WTC11 (cell line): ENCODE results near the gene PRR14. TPM values are rescaled to one million over a fixed set of nuclear protein-coding genes. Genes with fewer than 3 reads are reported as not detected.
"Not testable (repeated sequence)": the region's sequence is repeated elsewhere in the genome, so short reads cannot be mapped to it uniquely, and the experiment has no call there.

ENCODE experiments used
- ATAC-seq: fragments of 200-7000 bp; cut with Tn5 transposase; 2 replicates; pipeline ENCODE4 v1.10.0; 2021; ENCODE audit warnings: mild to moderate bottlenecking, moderate library complexity
- CTCF ChIA-PET: fragments of 300-600 bp; sonication (Branson Sonifier 250); formaldehyde crosslinking; loops from one replicate; lab custom pipeline; 2021; ENCODE audit warnings: antibody characterized with exemption; lab: Charles Lee
- POLR2A ChIA-PET: fragments of 350-600 bp; sonication (Branson Sonifier 250); formaldehyde crosslinking; loops from one replicate; lab custom pipeline; 2021; ENCODE audit warnings: antibody characterized with exemption; lab: Charles Lee
- DNase-seq: peaks from one replicate; pipeline ENCODE4 v3.0.0; 2021; ENCODE audit warnings: low spot score
- H3K27ac Mint-ChIP-seq: 2 replicates; pipeline ENCODE4 v1.8.0; 2021; ENCODE audit warnings: mixed read lengths
- H3K27me3 Mint-ChIP-seq: 2 replicates; pipeline ENCODE4 v1.8.0; 2021; ENCODE audit warnings: low read depth, mild to moderate bottlenecking, moderate library complexity, mixed read lengths
- H3K36me3 Mint-ChIP-seq: 2 replicates; pipeline ENCODE4 v1.8.0; 2021; ENCODE audit warnings: mixed read lengths
- H3K4me1 Mint-ChIP-seq: 2 replicates; pipeline ENCODE4 v1.8.0; 2022; ENCODE audit warnings: mixed read lengths
- H3K4me3 Mint-ChIP-seq: 2 replicates; pipeline ENCODE4 v1.8.0; 2021; ENCODE audit warnings: mild to moderate bottlenecking, moderate library complexity, mixed read lengths
- H3K9me3 Mint-ChIP-seq: 2 replicates; pipeline ENCODE4 v1.8.0; 2021; ENCODE audit warnings: mixed read lengths
- EMX1 ChIP-seq: fragments of 250-450 bp; sonication (Bioruptor Pico); IDR thresholded peaks from 2 replicates; pipeline ENCODE4 v1.8.0; 2021; ENCODE audit warnings: mild to moderate bottlenecking
- JUN ChIP-seq: sonication (generic); formaldehyde crosslinking; IDR thresholded peaks from 2 replicates; pipeline ENCODE4 v1.8.0; 2023; ENCODE audit warnings: mild to moderate bottlenecking, missing genetic modification reagents
- OVOL2 ChIP-seq: fragments of 250-450 bp; sonication (Bioruptor Pico); IDR thresholded peaks from 2 replicates; pipeline ENCODE4 v1.9.0; 2021; ENCODE audit warnings: mild to moderate bottlenecking, borderline replicate concordance
- ZNF219 ChIP-seq: sonication (generic); formaldehyde crosslinking; IDR thresholded peaks from 2 replicates; pipeline ENCODE4 v1.8.0; 2023; ENCODE audit warnings: missing genetic modification reagents, mild to moderate bottlenecking, borderline replicate concordance
- total RNA-seq: library from RNA; stranded (reverse); gene quantifications from 3 replicates; pipeline ENCODE4 v1.2.3, GENCODE V29; 2021
- TF ChIP-seq, protein P1 (sequence below): sonication (generic); formaldehyde crosslinking; IDR thresholded peaks from 2 replicates; pipeline ENCODE4 v1.8.0; 2023; ENCODE audit warnings: missing genetic modification reagents
- TF ChIP-seq, protein P2 (sequence below): sonication (generic); formaldehyde crosslinking; IDR thresholded peaks from 2 replicates; pipeline ENCODE4 v1.8.1; 2023; ENCODE audit warnings: mild to moderate bottlenecking, missing genetic modification reagents
- TF ChIP-seq, protein P3 (sequence below): sonication (generic); formaldehyde crosslinking; conservative IDR thresholded peaks from 2 replicates; pipeline ENCODE4 v1.8.1; 2022; ENCODE audit warnings: mild to moderate bottlenecking, missing genetic modification reagents
- TF ChIP-seq, protein P4 (sequence below): sonication (generic); formaldehyde crosslinking; IDR thresholded peaks from 2 replicates; pipeline ENCODE4 v1.8.1; 2022; ENCODE audit warnings: mild to moderate bottlenecking, moderate library complexity, missing genetic modification reagents
- TF ChIP-seq, protein P5 (sequence below): sonication (generic); formaldehyde crosslinking; conservative IDR thresholded peaks from 2 replicates; pipeline ENCODE4 v1.8.1; 2023; ENCODE audit warnings: mild to moderate bottlenecking, low read depth, missing genetic modification reagents, moderate library complexity

The PRR14 gene
- total RNA-seq, 1 experiment from 2014 or later, result 21.9 TPM

DNA sequence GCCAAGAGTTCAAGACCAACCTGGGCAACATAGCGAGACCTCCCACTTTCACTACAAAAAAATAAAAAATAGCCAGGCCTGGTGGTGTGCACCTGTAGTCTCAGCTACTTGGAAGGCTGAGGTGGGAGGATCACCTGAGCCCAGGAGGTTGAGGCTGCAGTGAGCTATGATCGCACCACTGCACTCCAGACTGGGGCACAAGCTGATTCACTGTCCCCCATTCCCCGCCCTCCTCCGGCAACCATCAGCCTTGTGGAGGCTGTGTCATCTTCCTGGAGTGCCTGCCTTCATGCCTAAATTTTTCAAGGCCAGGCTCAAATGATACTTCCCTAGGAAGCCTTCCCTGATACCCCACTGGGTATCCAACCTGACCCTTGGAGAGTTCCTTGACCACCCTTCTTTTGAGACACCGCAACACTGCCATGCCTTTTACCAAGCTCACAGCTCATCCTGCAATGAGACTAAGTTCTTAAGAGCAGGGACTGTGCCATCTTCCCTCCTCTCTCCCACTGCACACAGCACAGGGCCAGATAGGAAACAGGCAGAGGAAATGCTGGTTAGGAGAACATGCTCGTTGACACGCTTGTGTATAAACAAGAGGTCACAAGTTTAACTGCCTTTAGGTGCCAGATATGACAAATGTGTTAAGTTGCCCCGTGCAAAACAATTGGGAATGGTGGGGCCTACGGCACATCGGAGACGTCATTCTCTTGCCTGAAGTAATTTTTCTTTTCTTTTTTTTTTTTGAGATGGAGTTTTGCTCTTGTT, 44.4 kb downstream of the PRR14 start:
- CTCF ChIA-PET, result interaction anchor here (0.7 to 3.5 kb wide), 12 partner anchors 10 to 340 kb away, joined by 3 to 40 read pairs (median 6); partner anchors contain the start of genes CD2BP2, DCTPP1, FBRS and FBXL19
- no peak for DNase-seq

DNA sequence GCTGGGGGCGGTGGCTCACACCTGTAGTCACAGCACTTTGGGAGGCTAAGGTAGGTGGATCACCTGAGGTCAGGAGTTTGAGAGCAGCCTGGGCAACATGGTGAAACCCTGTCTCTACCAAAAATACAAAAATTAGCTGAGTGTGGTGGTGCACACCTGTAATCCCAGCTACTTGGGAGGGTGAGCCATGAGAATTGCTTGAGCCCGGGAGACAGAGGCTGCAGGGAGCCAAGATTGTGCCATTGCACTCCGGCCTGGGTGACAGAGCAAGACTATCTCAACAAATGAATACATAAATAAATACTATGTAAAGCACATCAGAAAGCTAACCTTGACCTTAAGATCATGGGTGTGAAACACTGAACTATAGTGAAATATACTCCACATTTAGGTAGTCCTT, 45.9 kb downstream of the PRR14 start:
- peaks cover 15% of the 10 kb centered on the region for H3K36me3 Mint-ChIP-seq
- DNase-seq, H3K27ac Mint-ChIP-seq, POLR2A ChIA-PET, ATAC-seq, H3K9me3 Mint-ChIP-seq, H3K4me3 Mint-ChIP-seq: not testable (repeated sequence)
- peaks cover 65% of the 10 kb centered on the region for H3K27me3 Mint-ChIP-seq
- peaks cover 33% of the 10 kb centered on the region for H3K4me1 Mint-ChIP-seq
- CTCF ChIA-PET, result interaction anchor here (1.3 to 2.3 kb wide), 3 partner anchors 19 to 46 kb away, joined by 3 to 6 read pairs (median 6); partner anchors contain the start of genes FBRS and PRR14

More for the DNA sequence above, 44.4 kb downstream of the PRR14 start:
- POLR2A ChIA-PET, result interaction anchor here (1.5 kb wide), 1 partner anchor 17 kb away, joined by 6 read pairs; no protein-coding TSS in a partner anchor
- Mint-ChIP-seq H3K36me3 (peaks cover 5% of the 10 kb centered on the region; the same call in 1 of the 2 replicates), H3K4me3 (no peak overlapping the region), H3K27me3 (peaks cover 81% of the 10 kb centered on the region), H3K9me3 (no peaks in the 10 kb centered on the region), H3K4me1 (peaks cover 33% of the 10 kb centered on the region), H3K27ac (no peak overlapping the region)
- TF ChIP-seq JUN (CRISPR knock-in tag) (no peak), ZNF219 (CRISPR knock-in tag) (no peak), OVOL2 (CRISPR knock-in tag) (no peak)
- TF ChIP-seq, protein P1, sequence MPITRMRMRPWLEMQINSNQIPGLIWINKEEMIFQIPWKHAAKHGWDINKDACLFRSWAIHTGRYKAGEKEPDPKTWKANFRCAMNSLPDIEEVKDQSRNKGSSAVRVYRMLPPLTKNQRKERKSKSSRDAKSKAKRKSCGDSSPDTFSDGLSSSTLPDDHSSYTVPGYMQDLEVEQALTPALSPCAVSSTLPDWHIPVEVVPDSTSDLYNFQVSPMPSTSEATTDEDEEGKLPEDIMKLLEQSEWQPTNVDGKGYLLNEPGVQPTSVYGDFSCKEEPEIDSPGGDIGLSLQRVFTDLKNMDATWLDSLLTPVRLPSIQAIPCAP, result no peak
- TF ChIP-seq, protein P2, sequence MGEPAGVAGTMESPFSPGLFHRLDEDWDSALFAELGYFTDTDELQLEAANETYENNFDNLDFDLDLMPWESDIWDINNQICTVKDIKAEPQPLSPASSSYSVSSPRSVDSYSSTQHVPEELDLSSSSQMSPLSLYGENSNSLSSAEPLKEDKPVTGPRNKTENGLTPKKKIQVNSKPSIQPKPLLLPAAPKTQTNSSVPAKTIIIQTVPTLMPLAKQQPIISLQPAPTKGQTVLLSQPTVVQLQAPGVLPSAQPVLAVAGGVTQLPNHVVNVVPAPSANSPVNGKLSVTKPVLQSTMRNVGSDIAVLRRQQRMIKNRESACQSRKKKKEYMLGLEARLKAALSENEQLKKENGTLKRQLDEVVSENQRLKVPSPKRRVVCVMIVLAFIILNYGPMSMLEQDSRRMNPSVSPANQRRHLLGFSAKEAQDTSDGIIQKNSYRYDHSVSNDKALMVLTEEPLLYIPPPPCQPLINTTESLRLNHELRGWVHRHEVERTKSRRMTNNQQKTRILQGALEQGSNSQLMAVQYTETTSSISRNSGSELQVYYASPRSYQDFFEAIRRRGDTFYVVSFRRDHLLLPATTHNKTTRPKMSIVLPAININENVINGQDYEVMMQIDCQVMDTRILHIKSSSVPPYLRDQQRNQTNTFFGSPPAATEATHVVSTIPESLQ (CRISPR knock-in tag), result no peak
- TF ChIP-seq, protein P3, sequence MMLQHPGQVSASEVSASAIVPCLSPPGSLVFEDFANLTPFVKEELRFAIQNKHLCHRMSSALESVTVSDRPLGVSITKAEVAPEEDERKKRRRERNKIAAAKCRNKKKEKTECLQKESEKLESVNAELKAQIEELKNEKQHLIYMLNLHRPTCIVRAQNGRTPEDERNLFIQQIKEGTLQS (CRISPR knock-in tag), result no peak
- TF ChIP-seq, protein P4, sequence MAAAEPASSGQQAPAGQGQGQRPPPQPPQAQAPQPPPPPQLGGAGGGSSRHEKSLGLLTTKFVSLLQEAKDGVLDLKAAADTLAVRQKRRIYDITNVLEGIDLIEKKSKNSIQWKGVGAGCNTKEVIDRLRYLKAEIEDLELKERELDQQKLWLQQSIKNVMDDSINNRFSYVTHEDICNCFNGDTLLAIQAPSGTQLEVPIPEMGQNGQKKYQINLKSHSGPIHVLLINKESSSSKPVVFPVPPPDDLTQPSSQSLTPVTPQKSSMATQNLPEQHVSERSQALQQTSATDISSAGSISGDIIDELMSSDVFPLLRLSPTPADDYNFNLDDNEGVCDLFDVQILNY, result no peak
- ATAC-seq, result no peak

DNA sequence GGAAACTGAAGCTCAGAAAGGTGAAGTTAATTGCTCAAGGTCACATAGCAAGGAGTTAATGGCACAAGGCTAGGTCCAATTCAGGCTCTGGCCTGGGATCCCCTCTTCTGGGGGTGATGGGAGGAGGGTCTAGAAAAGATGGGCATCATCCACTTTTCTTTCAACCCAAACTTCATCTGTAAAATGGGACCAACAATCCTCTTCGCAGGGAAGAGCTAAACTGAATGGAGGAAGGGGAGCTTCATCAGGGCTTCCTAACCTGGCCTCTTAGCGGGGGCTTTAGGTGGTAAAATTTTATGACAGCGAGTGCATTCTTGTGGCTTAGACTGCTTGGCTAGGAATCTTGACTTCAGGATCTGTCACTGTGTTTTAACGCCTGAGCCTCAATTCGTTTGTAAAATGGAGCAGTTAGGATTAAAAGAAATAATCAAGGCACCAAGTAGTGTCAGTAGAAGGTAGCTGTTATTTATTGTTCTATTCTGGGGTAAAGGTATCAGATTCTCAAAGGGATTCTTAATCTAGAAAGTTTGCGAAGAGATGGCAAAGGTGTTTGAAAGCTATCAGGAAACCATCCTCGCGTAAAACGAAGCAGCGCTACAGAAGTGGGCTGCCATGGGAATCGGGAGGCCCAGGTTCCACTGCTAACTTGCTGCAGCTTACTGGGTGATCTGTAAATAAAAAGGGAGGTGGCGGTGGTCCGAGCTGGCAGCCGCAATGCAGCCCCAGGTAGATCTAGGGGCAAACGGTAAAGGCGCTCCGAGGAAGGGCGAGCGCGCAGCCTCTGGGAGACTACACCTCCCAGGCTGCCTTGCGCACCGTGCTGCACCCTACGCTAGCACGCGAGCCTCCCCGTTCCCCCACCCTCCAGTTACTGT, 46.7 kb downstream of the PRR14 start:
- CTCF ChIA-PET, result interaction anchor here (1.3 to 2.3 kb wide), 3 partner anchors 20 to 47 kb away, joined by 3 to 6 read pairs (median 6); partner anchors contain the start of genes FBRS and PRR14
- peak overlapping the region; percentile 95 for H3K4me3 Mint-ChIP-seq
- ATAC-seq (peak; percentile 88), DNase-seq (no peak)
- peaks cover 57% of the 10 kb centered on the region for H3K27me3 Mint-ChIP-seq
- H3K36me3 Mint-ChIP-seq, result peaks cover 15% of the 10 kb centered on the region
- peak overlapping the region; percentile 100 for H3K27ac Mint-ChIP-seq
- POLR2A ChIA-PET, result interaction anchor here (0.6 to 1.0 kb wide), 3 partner anchors 20 to 873 kb away, joined by 3 to 5 read pairs (median 4); no protein-coding TSS in a partner anchor
- TF ChIP-seq EMX1 (CRISPR knock-in tag), result 0 out of 2 replicates have a peak, but pooled peaks have one; percentile 11
- TF ChIP-seq, protein P5, sequence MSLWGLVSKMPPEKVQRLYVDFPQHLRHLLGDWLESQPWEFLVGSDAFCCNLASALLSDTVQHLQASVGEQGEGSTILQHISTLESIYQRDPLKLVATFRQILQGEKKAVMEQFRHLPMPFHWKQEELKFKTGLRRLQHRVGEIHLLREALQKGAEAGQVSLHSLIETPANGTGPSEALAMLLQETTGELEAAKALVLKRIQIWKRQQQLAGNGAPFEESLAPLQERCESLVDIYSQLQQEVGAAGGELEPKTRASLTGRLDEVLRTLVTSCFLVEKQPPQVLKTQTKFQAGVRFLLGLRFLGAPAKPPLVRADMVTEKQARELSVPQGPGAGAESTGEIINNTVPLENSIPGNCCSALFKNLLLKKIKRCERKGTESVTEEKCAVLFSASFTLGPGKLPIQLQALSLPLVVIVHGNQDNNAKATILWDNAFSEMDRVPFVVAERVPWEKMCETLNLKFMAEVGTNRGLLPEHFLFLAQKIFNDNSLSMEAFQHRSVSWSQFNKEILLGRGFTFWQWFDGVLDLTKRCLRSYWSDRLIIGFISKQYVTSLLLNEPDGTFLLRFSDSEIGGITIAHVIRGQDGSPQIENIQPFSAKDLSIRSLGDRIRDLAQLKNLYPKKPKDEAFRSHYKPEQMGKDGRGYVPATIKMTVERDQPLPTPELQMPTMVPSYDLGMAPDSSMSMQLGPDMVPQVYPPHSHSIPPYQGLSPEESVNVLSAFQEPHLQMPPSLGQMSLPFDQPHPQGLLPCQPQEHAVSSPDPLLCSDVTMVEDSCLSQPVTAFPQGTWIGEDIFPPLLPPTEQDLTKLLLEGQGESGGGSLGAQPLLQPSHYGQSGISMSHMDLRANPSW (CRISPR knock-in tag), result no peak
- H3K9me3 Mint-ChIP-seq, result no peaks in the 10 kb centered on the region
- peaks cover 24% of the 10 kb centered on the region for H3K4me1 Mint-ChIP-seq
